HCT116 (cell line): ENCODE data around the gene FBXL16. TPM values are rescaled to one million over a fixed set of nuclear protein-coding genes. Genes with fewer than 3 reads are reported as not detected.
A peak's percentile ranks its signal among the peaks of the same experiment; 100 is the strongest.

Experiments
- ATAC-seq: fragments of 200-7000 bp; cut with Tn5 transposase; 2 replicates; pipeline ENCODE4 v1.9.1; 2020; ENCODE audit warnings: mild to moderate bottlenecking, moderate library complexity
- BruUV-seq: library from RNA; stranded (reverse); fragments of 400-500 nt; replicated peaks from 2 replicates; lab custom pipeline; 2021; lab: Mats Ljungman, UMichigan
- CTCF ChIA-PET: fragments of 300-600 bp; sonication (Branson Sonifier 250); formaldehyde crosslinking; loops from one replicate; lab custom pipeline; 2021; ENCODE audit warnings: antibody characterized with exemption; lab: Charles Lee
- POLR2A ChIA-PET: fragments of 300-600, 350-600 bp; sonication (Branson Sonifier 250); formaldehyde crosslinking; loops from one replicate; lab custom pipeline; 2021; ENCODE audit warnings: antibody characterized with exemption; lab: Charles Lee
- RAD21 ChIA-PET, 2 experiments: fragments of 300-600 bp; sonication (Branson Sonifier 250); formaldehyde crosslinking; loops; one replicate each; lab custom pipeline; 2023; ENCODE audit warnings: low total read pairs in 2 of 2; ENCODE audit not compliant: uncharacterized antibody in 2 of 2, unreplicated experiment in 2 of 2, low non-redundant PET in 1 of 2; lab: Charles Lee
- DNase-seq: peaks from one replicate; pipeline ENCODE4 v3.0.0-alpha.2; 2010; ENCODE audit warnings: low read depth, low spot score
- H2AFZ ChIP-seq: fragments of 200-600 bp; shearing (Covaris generic), sonication (generic); 2 replicates; pipeline ENCODE4 v1.6.1; 2017; ENCODE audit warnings: low read depth, mixed run types, mixed read lengths, antibody characterized with exemption, low read length; ENCODE audit not compliant: poor library complexity, severe bottlenecking
- H3K27ac ChIP-seq: 2 replicates; pipeline ENCODE4 v1.5.1; 2012; ENCODE audit warnings: low read depth, low read length
- H3K27me3 ChIP-seq: fragments of 200-600 bp; sonication (generic); 2 replicates; pipeline ENCODE4 v1.6.1; 2016; ENCODE audit warnings: mixed run types, low read length, mixed read lengths; ENCODE audit not compliant: insufficient read depth
- H3K36me3 ChIP-seq, 2 experiments: fragments of 200-500 bp in 1 of 2; fragments of 200-600 bp in 1 of 2; sonication (Bioruptor generic) in 1 of 2; sonication (generic) in 1 of 2; 2 replicates each; pipeline versions ENCODE4 v1.5.1 to v1.6.1; 2014 to 2016; ENCODE audit warnings: low read length in 2 of 2, inconsistent platforms in 1 of 2, mixed read lengths in 1 of 2, mixed run types in 1 of 2; ENCODE audit not compliant: insufficient read depth in 2 of 2, control insufficient read depth in 1 of 2
- H3K4me1 ChIP-seq, 2 experiments: fragments of 200-600 bp in 1 of 2; sonication (generic) in 1 of 2; 2 replicates each; pipeline versions ENCODE4 v1.5.1 to v1.6.1; 2012 to 2017; ENCODE audit warnings: low read length in 2 of 2, inconsistent platforms in 1 of 2, mild to moderate bottlenecking in 1 of 2, mixed read lengths in 1 of 2, mixed run types in 1 of 2, moderate library complexity in 1 of 2; ENCODE audit not compliant: insufficient read depth in 2 of 2, control insufficient read depth in 1 of 2
- H3K4me2 ChIP-seq: fragments of 200-600 bp; sonication (generic); 2 replicates; pipeline ENCODE4 v1.6.1; 2017; ENCODE audit warnings: mixed run types, low read length, mixed read lengths
- H3K4me3 ChIP-seq, 2 experiments: fragments of 200-600 bp in 1 of 2; sonication (generic) in 1 of 2; replicated peaks in 1 of 2; 2 replicates each; pipeline ENCODE4 v1.5.1; 2011 to 2016; ENCODE audit warnings: low read length in 2 of 2, control low read depth in 1 of 2, low read depth in 1 of 2, mild to moderate bottlenecking in 1 of 2, mixed read lengths in 1 of 2, mixed run types in 1 of 2
- H3K79me2 ChIP-seq: fragments of 200-600 bp; sonication (generic); 2 replicates; pipeline ENCODE4 v1.6.1; 2017; ENCODE audit warnings: mild to moderate bottlenecking, mixed run types, low read length, moderate library complexity, mixed read lengths; ENCODE audit not compliant: insufficient read depth
- H3K9ac ChIP-seq: fragments of 200-600 bp; sonication (generic); 2 replicates; pipeline ENCODE4 v1.6.1; 2016; ENCODE audit warnings: low read length, mixed read lengths
- H3K9me2 ChIP-seq: fragments of 200-600 bp; sonication (generic), shearing (Covaris generic); 2 replicates; pipeline ENCODE4 v1.6.1; 2017; ENCODE audit warnings: mixed run types, mild to moderate bottlenecking, moderate library complexity; ENCODE audit not compliant: insufficient read depth
- H3K9me3 ChIP-seq, 2 experiments: fragments of 200-500 bp in 1 of 2; fragments of 200-600 bp in 1 of 2; sonication (Bioruptor generic) in 1 of 2; sonication (generic) in 1 of 2; 2 replicates each; pipeline ENCODE4 v1.6.1; 2014 to 2017; ENCODE audit warnings: low read length in 2 of 2, mixed read lengths in 2 of 2, inconsistent platforms in 1 of 2, low read depth in 1 of 2, mild to moderate bottlenecking in 1 of 2, mixed run types in 1 of 2, moderate library complexity in 1 of 2; ENCODE audit not compliant: control insufficient read depth in 1 of 2, insufficient read depth in 1 of 2
- H4K20me1 ChIP-seq: fragments of 200-600 bp; sonication (generic), shearing (Covaris generic); 2 replicates; pipeline ENCODE4 v1.6.1; 2017; ENCODE audit warnings: mixed run types, mild to moderate bottlenecking, moderate library complexity; ENCODE audit not compliant: insufficient read depth
- CTCF ChIP-seq, 3 experiments: fragments of 200-600 bp in 1 of 3; sonication (generic) in 1 of 3; IDR thresholded peaks in 2 of 3; conservative IDR thresholded peaks in 1 of 3; 2 replicates each; pipeline ENCODE4 v1.5.1; 2012 to 2017; ENCODE audit warnings: low read depth in 2 of 3, low read length in 2 of 3, antibody characterized with exemption in 1 of 3, borderline replicate concordance in 1 of 3, control low read depth in 1 of 3, mild to moderate bottlenecking in 1 of 3, mixed read lengths in 1 of 3, mixed run types in 1 of 3, moderate library complexity in 1 of 3; ENCODE audit not compliant: insufficient read depth in 1 of 3
- EGR1 ChIP-seq: IDR thresholded peaks from 2 replicates; pipeline ENCODE4 v1.6.1; 2012; ENCODE audit warnings: low read depth
- ELF1 ChIP-seq: IDR thresholded peaks from 2 replicates; pipeline ENCODE4 v1.6.1; 2012; ENCODE audit warnings: low read depth, borderline replicate concordance
- FOSL1 ChIP-seq: IDR thresholded peaks from 2 replicates; pipeline ENCODE4 v1.6.1; 2012; ENCODE audit warnings: low read depth
- POLR2AphosphoS5 ChIP-seq: IDR thresholded peaks from 2 replicates; pipeline ENCODE4 v1.6.1; 2011; ENCODE audit warnings: mild to moderate bottlenecking, low read depth, low read length, moderate library complexity
- TCF7L2 ChIP-seq: IDR thresholded peaks from 2 replicates; pipeline ENCODE4 v1.7.0; 2011; ENCODE audit warnings: borderline replicate concordance, inconsistent platforms; ENCODE audit not compliant: insufficient read depth, insufficient read length; ENCODE audit errors: extremely low read depth
- intact Hi-C: fragments of 100-400 bp; cut with micrococcal nuclease; formaldehyde crosslinking; loops from 2 replicates; pipeline ENCODE4 v1.10.0; 2022
- total RNA-seq: library from RNA; stranded (reverse); gene quantifications from one replicate; pipeline ENCODE4 v1.2.1, GENCODE V29; 2021; ENCODE audit not compliant: unreplicated experiment

The FBXL16 gene
- total RNA-seq, 1 experiment from 2014 or later, result 49.7 TPM

GRCh38 chr16:646679-647172 is 58.9 kb downstream of the FBXL16 start:
- Histone ChIP-seq H3K27ac (peak overlapping the region; percentile 96; the same call in 1 of the 2 replicates), H4K20me1 (no peaks in the 10 kb centered on the region), H3K4me2 (no peak overlapping the region), H3K9ac (no peak overlapping the region), H3K4me3 (no peak overlapping the region), H3K9me2 (no peaks in the 10 kb centered on the region), H3K27me3 (no peaks in the 10 kb centered on the region), H3K9me3 (no peaks in the 10 kb centered on the region), H3K79me2 (peaks cover 40% of the 10 kb centered on the region), H2AFZ (no peak overlapping the region), H3K36me3 (no peaks in the 10 kb centered on the region), H3K4me1 (peaks cover 19 to 55% of the 10 kb centered on the region in 2 experiments)
- TF ChIP-seq ELF1 (no peak), TCF7L2 (no peak), FOSL1 (no peak), EGR1 (no peak), POLR2AphosphoS5 (no peak), CTCF (IDR thresholded peaks at IDR 0.05 in 2 of 3, conservative IDR thresholded peaks at IDR 0.05 in 1 of 3; ENCODE audit: borderline replicate concordance in 1 of 3, insufficient read depth in 1 of 3, low read depth in 2 of 3, low read length in 2 of 3) (no peak)
- intact Hi-C loops, result no loop called here
- RAD21 ChIA-PET, result no interaction called here
- CTCF ChIA-PET, result no interaction called here
- POLR2A ChIA-PET, result no interaction called here
- BruUV-seq, result no TSS peak
- DNase-seq (no peak), ATAC-seq (no peak)
